Epithelial cell of proximal tubule (primary cell): ENCODE data around the gene NDUFB8. TPM values are rescaled to one million over a fixed set of nuclear protein-coding genes. Genes with fewer than 3 reads are reported as not detected.

Experiments
- DNase-seq: peaks from one replicate; pipeline ENCODE4 v3.0.0-alpha.2; 2011; ENCODE audit warnings: low read depth
- H3K4me3 ChIP-seq: 2 replicates; pipeline ENCODE4 v1.5.1; 2011; ENCODE audit warnings: low read depth, mild to moderate bottlenecking, low read length
- total RNA-seq: library from RNA; depleted of rRNA; stranded (reverse); fragments of >200 nt; gene quantifications from 2 replicates; pipeline ENCODE4 v1.2.3, GENCODE V29; 2015
- TF ChIP-seq, protein P1 (sequence below): conservative IDR thresholded peaks from 2 replicates; pipeline ENCODE4 v1.5.1; 2012; ENCODE audit warnings: low read depth, mild to moderate bottlenecking, low read length

Gene NDUFB8
- total RNA-seq, 1 donor from 2014 or later: 269 TPM

DNA sequence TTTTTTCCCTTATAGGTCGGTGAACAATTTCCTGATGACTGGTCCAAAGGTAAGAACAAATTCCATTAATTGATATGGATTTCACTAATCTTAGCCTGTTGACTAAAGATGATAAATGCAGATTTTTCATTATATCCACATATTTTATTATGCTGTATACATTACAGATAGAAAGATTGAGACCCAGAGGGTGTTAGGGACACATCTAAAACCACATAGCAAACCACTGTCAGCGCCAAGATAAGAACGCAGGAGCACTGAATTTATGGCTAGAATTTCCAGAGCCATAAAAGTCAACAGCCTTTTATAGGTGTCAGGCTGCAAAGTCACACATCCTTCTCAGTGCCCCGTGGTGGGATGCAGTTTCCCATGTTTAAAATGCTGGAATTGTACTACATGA, 50.6 kb downstream of the NDUFB8 start:
- H3K4me3 ChIP-seq: no peak overlapping the region
- no peak for DNase-seq
- TF ChIP-seq, protein P1, sequence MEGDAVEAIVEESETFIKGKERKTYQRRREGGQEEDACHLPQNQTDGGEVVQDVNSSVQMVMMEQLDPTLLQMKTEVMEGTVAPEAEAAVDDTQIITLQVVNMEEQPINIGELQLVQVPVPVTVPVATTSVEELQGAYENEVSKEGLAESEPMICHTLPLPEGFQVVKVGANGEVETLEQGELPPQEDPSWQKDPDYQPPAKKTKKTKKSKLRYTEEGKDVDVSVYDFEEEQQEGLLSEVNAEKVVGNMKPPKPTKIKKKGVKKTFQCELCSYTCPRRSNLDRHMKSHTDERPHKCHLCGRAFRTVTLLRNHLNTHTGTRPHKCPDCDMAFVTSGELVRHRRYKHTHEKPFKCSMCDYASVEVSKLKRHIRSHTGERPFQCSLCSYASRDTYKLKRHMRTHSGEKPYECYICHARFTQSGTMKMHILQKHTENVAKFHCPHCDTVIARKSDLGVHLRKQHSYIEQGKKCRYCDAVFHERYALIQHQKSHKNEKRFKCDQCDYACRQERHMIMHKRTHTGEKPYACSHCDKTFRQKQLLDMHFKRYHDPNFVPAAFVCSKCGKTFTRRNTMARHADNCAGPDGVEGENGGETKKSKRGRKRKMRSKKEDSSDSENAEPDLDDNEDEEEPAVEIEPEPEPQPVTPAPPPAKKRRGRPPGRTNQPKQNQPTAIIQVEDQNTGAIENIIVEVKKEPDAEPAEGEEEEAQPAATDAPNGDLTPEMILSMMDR: no peak

DNA sequence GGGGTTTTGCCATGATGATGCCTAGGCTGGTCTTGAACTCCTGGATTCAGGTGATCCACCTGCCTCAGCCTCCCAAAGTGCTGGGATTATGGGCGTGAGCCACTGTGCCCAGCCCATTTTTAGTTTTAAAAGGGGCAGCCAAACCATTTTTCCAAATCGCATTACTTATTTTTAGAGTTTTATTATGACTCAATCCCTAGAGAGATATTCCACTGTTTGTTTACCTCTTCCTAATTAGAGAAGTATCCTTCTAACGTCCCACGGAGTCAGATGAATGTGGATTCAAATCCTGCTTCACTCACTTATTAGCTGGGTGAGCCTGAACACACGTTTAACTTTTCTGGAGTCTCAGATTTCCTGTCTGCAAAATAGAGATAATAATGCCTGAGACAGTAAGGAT, 51.7 kb downstream of the NDUFB8 start:
- DNase-seq: no peak
- H3K4me3 ChIP-seq: no peak overlapping the region
- TF ChIP-seq, protein P1: no peak

Other genes starting within 250 kb of the NDUFB8 start
- gene BLOC1S2, start 243.2 kb downstream of the NDUFB8 start, total RNA-seq: 34.7 and 38.4 TPM in 2 replicates
- gene PKD2L1, start 199.6 kb downstream of the NDUFB8 start, total RNA-seq: not detected in 2 replicates
- gene SCD, start 182.6 kb downstream of the NDUFB8 start, total RNA-seq: 113 and 303 TPM in 2 replicates
- gene WNT8B, start 66.9 kb downstream of the NDUFB8 start, total RNA-seq: not detected in 2 replicates
- gene SEC31B, start 10.0 kb downstream of the NDUFB8 start, total RNA-seq: 0.87 and 2.9 TPM in 2 replicates
- 6.1 and 7.0 TPM in 2 replicates for gene HIF1AN, start 6.1 kb upstream of the NDUFB8 start, total RNA-seq
- 7.5 and 20.2 TPM in 2 replicates for gene PAX2, start 215.7 kb upstream of the NDUFB8 start, total RNA-seq